T-helper 22 cell (primary cell): ENCODE results near the gene NR2F6.
"Not testable (repeated sequence)": the region's sequence is repeated elsewhere in the genome, so short reads cannot be mapped to it uniquely, and the experiment has no call there.

ENCODE experiments used
- DNase-seq: peaks from one replicate; pipeline ENCODE4 v3.0.0-alpha.2; 2020; ENCODE audit warnings: low read depth

NR2F6 gene

DNA sequence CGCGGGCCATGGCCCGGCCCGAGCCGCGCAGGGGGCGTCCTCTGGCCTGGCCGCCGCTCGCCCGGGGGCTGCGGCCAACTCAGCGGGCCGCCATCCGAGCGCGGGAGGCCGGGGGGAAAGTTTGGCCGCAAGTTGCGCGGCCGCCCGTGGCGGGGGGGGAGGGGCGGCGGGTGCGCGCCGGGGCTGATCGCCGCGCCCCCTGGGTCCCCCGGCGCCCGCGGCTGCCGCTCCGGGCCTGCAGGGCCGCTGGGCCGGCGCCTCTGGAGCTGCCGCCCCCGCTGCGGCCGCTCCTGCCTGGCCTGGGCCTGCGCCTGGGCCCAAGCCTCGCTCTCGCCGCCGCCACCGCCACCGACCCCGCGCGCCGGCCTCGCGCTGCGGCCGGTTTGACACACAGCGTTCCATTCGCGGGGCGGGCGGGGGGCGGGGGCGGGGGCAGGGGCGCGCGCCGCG lies at the start of gene NR2F6:
NR2F6 (minus strand) TSS at position 385 of the 450 bp plus-strand sequence. CDS start 699 bp downstream, outside the sequence.
- DNase-seq, result no peak

- DNase-seq, result no peak
These were observed 48.6 kb upstream of the NR2F6 start for GRCh38 chr19:17294051-17294891.

DNA sequence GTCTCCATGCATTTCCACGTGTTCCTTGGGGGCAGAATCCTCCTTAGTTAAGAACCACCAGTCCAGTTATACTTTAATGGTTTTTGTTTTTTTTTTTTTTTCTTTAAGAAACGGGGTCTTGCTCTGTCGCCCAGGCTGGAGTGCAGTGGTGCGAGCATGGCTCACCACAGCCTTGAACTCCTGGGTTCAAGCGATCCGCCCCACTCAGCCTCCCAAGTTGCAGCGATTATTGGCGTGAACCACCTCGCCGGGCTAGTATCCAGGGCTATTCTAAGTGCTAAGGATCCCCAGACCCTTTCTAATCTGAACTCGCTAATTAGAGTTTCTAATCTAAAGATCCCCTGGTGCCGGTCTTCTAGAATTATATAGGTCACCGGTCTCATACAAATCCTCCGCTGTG lies 47.9 kb upstream of the NR2F6 start:
- DNase-seq, result no peak

- peak; percentile 59 for DNase-seq
These were observed 46.8 kb upstream of the NR2F6 start for GRCh38 chr19:17292301-17293074.

- DNase-seq, result no peak
These were observed 43.8 kb upstream of the NR2F6 start for GRCh38 chr19:17289489-17289888.

GRCh38 chr19:17286752-17287151 lies 41.0 kb upstream of the NR2F6 start:
- no peak for DNase-seq

GRCh38 chr19:17286263-17286662 lies 40.5 kb upstream of the NR2F6 start:
- no peak for DNase-seq

DNA sequence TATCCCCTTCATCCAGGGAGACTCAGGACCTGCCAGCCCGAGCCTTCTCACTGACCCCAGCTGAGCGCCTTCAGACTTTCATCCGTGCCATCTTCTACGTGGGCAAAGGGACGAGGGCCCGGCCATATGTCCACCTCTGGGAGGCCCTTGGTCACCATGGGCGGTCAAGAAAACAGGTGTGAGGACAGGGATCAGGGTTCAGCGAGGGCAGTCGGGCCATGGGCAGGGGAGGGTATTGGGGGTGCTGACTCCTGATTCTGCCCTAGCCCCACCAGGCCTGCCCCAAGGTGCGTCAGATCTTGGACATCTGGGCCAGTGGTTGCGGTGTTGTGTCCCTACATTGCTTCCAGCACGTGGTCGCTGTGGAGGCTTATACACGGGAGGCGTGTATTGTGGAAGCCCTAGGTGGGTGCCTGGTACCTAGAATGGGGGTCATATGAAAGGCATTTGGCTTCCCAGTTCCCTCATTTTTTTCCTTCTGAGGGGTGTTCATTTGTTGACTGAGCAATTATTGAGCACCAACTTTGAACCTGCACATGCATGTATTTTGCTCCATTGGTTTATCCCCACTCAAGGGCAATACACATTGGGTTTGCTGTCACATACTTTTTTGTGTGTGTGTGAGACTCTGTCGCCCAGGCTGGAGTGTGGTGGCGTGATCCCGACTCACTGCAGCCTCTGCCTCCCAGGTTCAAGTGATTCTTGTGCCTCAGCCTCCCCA lies 39.9 kb upstream of the NR2F6 start:
- no peak for DNase-seq

GRCh38 chr19:17283504-17283996 lies 37.8 kb upstream of the NR2F6 start:
- DNase-seq, result no peak

GRCh38 chr19:17282488-17283125 lies 36.9 kb upstream of the NR2F6 start:
- DNase-seq, result peak; percentile 54

GRCh38 chr19:17281391-17282304 lies 35.9 kb upstream of the NR2F6 start, which contains the start of gene ANKLE1:
ANKLE1 (plus strand) TSS chr19:17281901; CDS start chr19:17281921, 20 bp downstream.
- no peak for DNase-seq

DNA sequence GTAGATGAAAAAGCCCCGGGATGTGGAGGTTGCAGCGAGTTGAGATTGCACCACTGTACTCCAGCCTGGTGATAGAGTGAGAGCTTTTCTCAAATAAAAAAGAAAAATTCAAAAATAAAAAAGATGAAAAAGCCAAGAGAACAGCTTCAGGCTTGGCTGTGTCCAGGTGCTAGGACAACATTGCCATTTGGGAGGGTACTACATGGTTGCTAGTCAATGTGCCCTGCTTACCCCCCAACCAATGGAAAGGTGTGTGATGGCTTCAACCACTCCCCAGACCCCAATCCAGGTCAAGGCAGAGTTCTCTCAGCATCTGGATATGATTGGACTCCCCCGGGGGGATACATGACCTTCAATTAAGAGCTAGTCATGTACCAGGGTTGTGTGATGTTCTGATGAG lies 33.7 kb upstream of the NR2F6 start:
- no peak for DNase-seq

DNA sequence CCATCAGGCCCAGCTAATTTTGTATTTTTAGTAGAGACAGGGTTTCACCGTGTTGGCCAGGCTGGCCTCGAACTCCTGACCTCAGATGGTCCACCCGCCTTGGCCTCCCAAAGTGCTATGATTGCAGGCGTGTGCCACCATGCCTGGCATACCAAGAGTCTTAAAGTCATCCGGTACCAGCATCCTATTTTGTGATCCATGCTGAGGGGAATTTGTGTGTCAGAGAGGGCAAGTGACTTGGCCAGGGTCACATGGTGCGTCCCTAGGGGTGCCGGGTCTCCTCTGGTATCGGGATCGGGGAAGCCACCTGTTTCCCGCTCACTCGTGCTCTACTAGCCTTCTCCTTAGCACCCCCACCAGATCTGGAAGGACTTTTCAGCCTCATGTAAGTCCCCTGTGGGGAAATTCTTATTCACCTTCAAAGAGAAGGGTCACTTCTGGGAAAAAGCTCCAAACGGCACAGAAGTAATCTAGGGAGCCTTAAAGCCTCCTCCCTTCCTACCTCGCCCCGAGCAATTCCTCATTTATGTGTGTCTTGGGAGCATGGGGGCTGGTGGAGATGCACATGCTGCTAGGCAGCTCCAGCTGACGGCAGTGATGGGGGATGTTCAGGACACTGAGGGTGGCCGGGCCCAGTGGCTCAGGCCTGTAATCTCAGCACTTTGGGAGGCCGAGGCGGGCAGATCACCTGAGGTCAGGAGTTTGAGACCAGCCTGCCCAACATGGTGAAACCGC lies 29.9 kb upstream of the NR2F6 start:
- DNase-seq, result no peak

- DNase-seq, result not testable (repeated sequence)
These were observed 29.2 kb upstream of the NR2F6 start for GRCh38 chr19:17274892-17275291.

GRCh38 chr19:17268754-17269153 lies 23.0 kb upstream of the NR2F6 start:
- DNase-seq, result no peak

GRCh38 chr19:17266975-17267788 lies 21.5 kb upstream of the NR2F6 start, which contains the start of gene BABAM1:
BABAM1 (plus strand) TSS chr19:17267443; CDS start chr19:17268807, 1,364 bp downstream.
- peak; percentile 95 for DNase-seq

DNA sequence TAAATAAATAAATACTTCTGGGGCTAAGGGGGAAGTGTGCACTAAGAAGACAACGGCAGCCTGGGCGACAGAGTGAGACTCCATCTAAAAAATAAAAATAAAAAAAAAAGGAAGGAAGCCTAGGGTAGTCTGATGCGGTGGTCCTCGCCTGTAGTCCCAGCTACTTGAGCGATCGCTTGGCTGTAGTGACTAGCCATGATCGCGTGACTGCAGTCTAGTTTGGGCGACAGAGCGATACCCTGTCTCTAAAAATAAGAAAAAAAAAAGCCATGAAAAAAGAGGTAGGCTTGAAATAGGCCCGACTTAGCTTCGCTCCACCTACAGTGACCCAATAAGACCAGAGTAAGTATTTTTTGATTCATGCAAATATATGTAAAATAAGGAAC lies 20.9 kb upstream of the NR2F6 start:
- no peak for DNase-seq

DNA sequence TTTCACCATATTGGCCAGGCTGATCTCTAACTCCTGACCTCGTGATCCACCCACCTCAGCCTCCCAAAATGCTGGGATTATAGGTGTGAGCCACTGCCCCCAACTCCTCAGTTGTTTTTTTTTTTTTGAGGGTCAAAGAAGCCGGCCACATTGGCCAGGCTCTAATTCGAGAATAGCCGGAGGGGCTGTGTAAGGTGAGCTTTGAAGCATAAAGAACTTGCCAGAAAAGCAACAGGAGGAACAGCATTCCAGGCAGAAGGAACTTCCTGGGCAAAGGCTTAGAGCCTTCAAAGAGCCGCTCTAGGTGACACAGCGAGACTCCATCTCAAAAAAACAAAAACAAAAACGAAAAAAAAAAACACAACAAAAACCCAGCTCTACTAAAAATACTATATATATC lies 20.3 kb upstream of the NR2F6 start:
- no peak for DNase-seq

DNA sequence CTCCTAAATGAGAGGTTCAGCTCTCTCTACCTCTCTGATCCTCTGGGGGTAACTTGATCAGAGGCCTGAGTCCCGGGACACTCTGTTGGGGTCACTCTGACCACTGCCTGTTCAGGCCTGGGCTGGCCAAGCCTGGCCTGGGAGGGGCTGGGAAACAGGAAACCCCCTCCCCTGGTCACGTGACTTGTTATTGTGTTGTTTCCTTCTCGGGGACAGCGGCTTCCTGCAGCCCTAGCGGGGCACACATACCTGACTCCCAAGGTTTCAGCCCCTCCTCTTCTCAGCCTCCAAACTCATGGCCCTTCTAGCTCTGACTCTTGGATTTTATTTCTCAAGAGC lies 18.9 kb upstream of the NR2F6 start, which contains the start of gene USHBP1:
USHBP1 (minus strand) TSS at position 105 of the 339 bp plus-strand sequence. CDS start 446 bp downstream, outside the sequence.
- DNase-seq, result no peak
